ENCODE measurements around the gene ETV3.

The ETV3 gene

GRCh38 chr1:157144509-157144908 lies 6.3 kb upstream of the ETV3 start:
- Histone ChIP-seq H3K23ac (ENCODE audit: low read depth, low read length, poor library complexity) (no peak overlapping the region), H2BK12ac (ENCODE audit: low read length) (no peak overlapping the region), H3K4ac (ENCODE audit: low read length) (no peak overlapping the region), H3K79me1 (ENCODE audit: low read depth, low read length) (no peaks in the 10 kb centered on the region), H3K4me3 (ENCODE audit: low read length in 2 of 2) (no peak overlapping the region), H3K36me3 (replicated peaks in 1 of 2; ENCODE audit: control insufficient read depth in 2 of 2, insufficient read depth in 2 of 2, low read length in 2 of 2) (no peaks in the 10 kb centered on the region), H3K27me3 (ENCODE audit: control insufficient read depth in 3 of 3, insufficient read depth in 3 of 3, low read depth in 1 of 3, low read length in 3 of 3) (peaks cover 0 to 61% (median 0%) of the 10 kb centered on the region in 3 experiments), H3K14ac (ENCODE audit: low read length) (no peak overlapping the region), H3K27ac (replicated peaks; ENCODE audit: low read length) (no peak overlapping the region), H3K4me2 (ENCODE audit: insufficient read depth, low read length, poor library complexity, severe bottlenecking) (no peak overlapping the region), H3K4me1 (ENCODE audit: control insufficient read depth in 2 of 2, insufficient read depth in 1 of 2, low read depth in 1 of 2, low read length in 2 of 2) (peaks cover 0 to 5% of the 10 kb centered on the region in 2 donors), H3K9ac (ENCODE audit: low read depth, low read length, poor library complexity) (no peak overlapping the region), H3K18ac (ENCODE audit: low read length) (no peak overlapping the region), H2AFZ (ENCODE audit: low read length) (no peak overlapping the region), H2BK15ac (ENCODE audit: low read length) (no peak overlapping the region), H2BK120ac (ENCODE audit: low read depth, low read length) (no peak overlapping the region), H4K91ac (ENCODE audit: low read depth, low read length, poor library complexity) (no peak overlapping the region), H4K8ac (ENCODE audit: low read depth, low read length) (no peak overlapping the region), H3K9me3 (replicated peaks in 1 of 2; ENCODE audit: control insufficient read depth in 2 of 2, insufficient read depth in 1 of 2, low read depth in 1 of 2, low read length in 2 of 2) (no peaks in the 10 kb centered on the region), H2AK5ac (ENCODE audit: low read depth, low read length) (no peak overlapping the region), H2BK5ac (ENCODE audit: low read length) (no peak overlapping the region)
- WGBS, 2 donors (ENCODE audit: extremely low coverage in 2 of 2, insufficient read length in 2 of 2, insufficient replicate concordance in 1 of 2) = no CpG with 5 or more reads among the region's 1 CpG
- no peak for DNase-seq (ENCODE audit: low spot score)

- H3K4me2 ChIP-seq (ENCODE audit: insufficient read depth, low read length, poor library complexity, severe bottlenecking) = no peak overlapping the region
- H2BK12ac ChIP-seq (ENCODE audit: low read length) = no peak overlapping the region
- WGBS, 2 donors (ENCODE audit: extremely low coverage in 2 of 2, insufficient read length in 2 of 2, insufficient replicate concordance in 1 of 2) = no CpG with 5 or more reads among the region's 3 CpGs
- no peak overlapping the region for H3K9ac ChIP-seq (ENCODE audit: low read depth, low read length, poor library complexity)
- no peaks in the 10 kb centered on the region for H3K79me1 ChIP-seq (ENCODE audit: low read depth, low read length)
- no peak overlapping the region for H3K14ac ChIP-seq (ENCODE audit: low read length)
- peaks cover 0 to under 1% of the 10 kb centered on the region in 2 donors for H3K4me1 ChIP-seq (ENCODE audit: control insufficient read depth in 2 of 2, insufficient read depth in 1 of 2, low read depth in 1 of 2, low read length in 2 of 2)
- DNase-seq (ENCODE audit: low spot score) = no peak
- H4K91ac ChIP-seq (ENCODE audit: low read depth, low read length, poor library complexity) = no peak overlapping the region
- H2AFZ ChIP-seq (ENCODE audit: low read length) = no peak overlapping the region
- no peak overlapping the region for H3K18ac ChIP-seq (ENCODE audit: low read length)
- H3K4ac ChIP-seq (ENCODE audit: low read length) = no peak overlapping the region
- no peak overlapping the region for H3K4me3 ChIP-seq (ENCODE audit: low read length in 2 of 2)
- no peak overlapping the region for H2AK5ac ChIP-seq (ENCODE audit: low read depth, low read length)
- H3K27me3 ChIP-seq (ENCODE audit: control insufficient read depth in 3 of 3, insufficient read depth in 3 of 3, low read depth in 1 of 3, low read length in 3 of 3) = peaks cover 0 to 50% (median 0%) of the 10 kb centered on the region in 3 experiments
- no peak overlapping the region for H3K23ac ChIP-seq (ENCODE audit: low read depth, low read length, poor library complexity)
- no peak overlapping the region for H2BK5ac ChIP-seq (ENCODE audit: low read length)
- no peak overlapping the region for H4K8ac ChIP-seq (ENCODE audit: low read depth, low read length)
- H3K9me3 ChIP-seq (replicated peaks in 1 of 2; ENCODE audit: control insufficient read depth in 2 of 2, insufficient read depth in 1 of 2, low read depth in 1 of 2, low read length in 2 of 2) = no peaks in the 10 kb centered on the region
- no peak overlapping the region for H2BK120ac ChIP-seq (ENCODE audit: low read depth, low read length)
- H2BK15ac ChIP-seq (ENCODE audit: low read length) = no peak overlapping the region
- H3K27ac ChIP-seq (replicated peaks; ENCODE audit: low read length) = no peak overlapping the region
- H3K36me3 ChIP-seq (replicated peaks in 1 of 2; ENCODE audit: control insufficient read depth in 2 of 2, insufficient read depth in 2 of 2, low read length in 2 of 2) = no peaks in the 10 kb centered on the region
Observed at GRCh38 chr1:157142765-157143423, 4.7 kb upstream of the ETV3 start.

- no peak overlapping the region for H3K18ac ChIP-seq (ENCODE audit: low read length)
- H4K8ac ChIP-seq (ENCODE audit: low read depth, low read length) = no peak overlapping the region
- H2BK12ac ChIP-seq (ENCODE audit: low read length) = no peak overlapping the region
- no peak overlapping the region for H4K91ac ChIP-seq (ENCODE audit: low read depth, low read length, poor library complexity)
- H2BK15ac ChIP-seq (ENCODE audit: low read length) = no peak overlapping the region
- peaks cover 0 to 3% of the 10 kb centered on the region in 2 donors for H3K4me1 ChIP-seq (ENCODE audit: control insufficient read depth in 2 of 2, insufficient read depth in 1 of 2, low read depth in 1 of 2, low read length in 2 of 2)
- H3K9ac ChIP-seq (ENCODE audit: low read depth, low read length, poor library complexity) = no peak overlapping the region
- no peak overlapping the region for H2AFZ ChIP-seq (ENCODE audit: low read length)
- H3K27ac ChIP-seq (replicated peaks; ENCODE audit: low read length) = no peak overlapping the region
- no peaks in the 10 kb centered on the region for H3K9me3 ChIP-seq (replicated peaks in 1 of 2; ENCODE audit: control insufficient read depth in 2 of 2, insufficient read depth in 1 of 2, low read depth in 1 of 2, low read length in 2 of 2)
- H3K23ac ChIP-seq (ENCODE audit: low read depth, low read length, poor library complexity) = no peak overlapping the region
- no peak overlapping the region for H3K14ac ChIP-seq (ENCODE audit: low read length)
- H2BK120ac ChIP-seq (ENCODE audit: low read depth, low read length) = no peak overlapping the region
- H3K4me3 ChIP-seq (ENCODE audit: low read length in 2 of 2) = no peak overlapping the region
- H2BK5ac ChIP-seq (ENCODE audit: low read length) = no peak overlapping the region
- DNase-seq (ENCODE audit: low spot score) = no peak
- no peak overlapping the region for H3K4me2 ChIP-seq (ENCODE audit: insufficient read depth, low read length, poor library complexity, severe bottlenecking)
- no peak overlapping the region for H2AK5ac ChIP-seq (ENCODE audit: low read depth, low read length)
- H3K4ac ChIP-seq (ENCODE audit: low read length) = no peak overlapping the region
- H3K27me3 ChIP-seq (ENCODE audit: control insufficient read depth in 3 of 3, insufficient read depth in 3 of 3, low read depth in 1 of 3, low read length in 3 of 3) = peaks cover 0 to 43% (median 0%) of the 10 kb centered on the region in 3 experiments
- H3K36me3 ChIP-seq (replicated peaks in 1 of 2; ENCODE audit: control insufficient read depth in 2 of 2, insufficient read depth in 2 of 2, low read length in 2 of 2) = no peaks in the 10 kb centered on the region
- H3K79me1 ChIP-seq (ENCODE audit: low read depth, low read length) = peaks cover 2% of the 10 kb centered on the region
- no CpG with 5 or more reads among the region's 2 CpGs for WGBS, 2 donors (ENCODE audit: extremely low coverage in 2 of 2, insufficient read length in 2 of 2, insufficient replicate concordance in 1 of 2)
Observed at GRCh38 chr1:157142201-157142600, 4.0 kb upstream of the ETV3 start.

- whole genome bisulfite sequencing, 2 donors (ENCODE audit: extremely low coverage in 2 of 2, insufficient read length in 2 of 2, insufficient replicate concordance in 1 of 2) = no CpG with 5 or more reads among the region's 4 CpGs
- Histone ChIP-seq H4K8ac (ENCODE audit: low read depth, low read length) (no peak overlapping the region), H3K9ac (ENCODE audit: low read depth, low read length, poor library complexity) (no peak overlapping the region), H2BK120ac (ENCODE audit: low read depth, low read length) (no peak overlapping the region), H3K4ac (ENCODE audit: low read length) (no peak overlapping the region), H2BK5ac (ENCODE audit: low read length) (no peak overlapping the region), H3K14ac (ENCODE audit: low read length) (no peak overlapping the region), H2AK5ac (ENCODE audit: low read depth, low read length) (no peak overlapping the region), H3K4me3 (ENCODE audit: low read length in 2 of 2) (no peak overlapping the region), H2AFZ (ENCODE audit: low read length) (no peak overlapping the region), H3K4me2 (ENCODE audit: insufficient read depth, low read length, poor library complexity, severe bottlenecking) (no peak overlapping the region), H3K79me1 (ENCODE audit: low read depth, low read length) (peaks cover 2% of the 10 kb centered on the region), H3K18ac (ENCODE audit: low read length) (no peak overlapping the region), H3K36me3 (replicated peaks in 1 of 2; ENCODE audit: control insufficient read depth in 2 of 2, insufficient read depth in 2 of 2, low read length in 2 of 2) (no peaks in the 10 kb centered on the region), H3K23ac (ENCODE audit: low read depth, low read length, poor library complexity) (no peak overlapping the region), H2BK12ac (ENCODE audit: low read length) (no peak overlapping the region), H4K91ac (ENCODE audit: low read depth, low read length, poor library complexity) (no peak overlapping the region), H3K9me3 (replicated peaks in 1 of 2; ENCODE audit: control insufficient read depth in 2 of 2, insufficient read depth in 1 of 2, low read depth in 1 of 2, low read length in 2 of 2) (no peaks in the 10 kb centered on the region), H3K4me1 (ENCODE audit: control insufficient read depth in 2 of 2, insufficient read depth in 1 of 2, low read depth in 1 of 2, low read length in 2 of 2) (peaks cover 4 to 5% of the 10 kb centered on the region in 2 donors), H3K27me3 (ENCODE audit: control insufficient read depth in 3 of 3, insufficient read depth in 3 of 3, low read depth in 1 of 3, low read length in 3 of 3) (peaks cover 0 to 34% (median 0%) of the 10 kb centered on the region in 3 experiments), H3K27ac (replicated peaks; ENCODE audit: low read length) (no peak overlapping the region), H2BK15ac (ENCODE audit: low read length) (no peak overlapping the region)
- DNase-seq (ENCODE audit: low spot score) = no peak
Observed at GRCh38 chr1:157141212-157141855, 3.1 kb upstream of the ETV3 start.
